BE2C (cell line): ENCODE measurements around the gene DISP2.

Experiments
- DNase-seq: peaks from one replicate; pipeline ENCODE4 v3.0.0-alpha.2; 2020
- H3K27me3 ChIP-seq: fragments of 250-450 bp; sonication (Bioruptor Pico); 2 replicates; pipeline ENCODE4 v1.5.1; 2020; ENCODE audit warnings: mild to moderate bottlenecking
- H3K36me3 ChIP-seq: fragments of 250-450 bp; sonication (Bioruptor Pico); 2 replicates; pipeline ENCODE4 v1.5.1; 2020; ENCODE audit warnings: mild to moderate bottlenecking
- H3K4me1 ChIP-seq: fragments of 250-450 bp; sonication (Bioruptor Pico); 2 replicates; pipeline ENCODE4 v1.5.1; 2020
- H3K4me3 ChIP-seq: 2 replicates; pipeline ENCODE4 v1.5.1; 2011; ENCODE audit warnings: low read depth, low read length
- H3K9me3 ChIP-seq: fragments of 250-450 bp; sonication (Bioruptor Pico); 2 replicates; pipeline ENCODE4 v1.5.1; 2020
- CTCF ChIP-seq: IDR thresholded peaks from 2 replicates; pipeline ENCODE4 v1.5.1; 2012; ENCODE audit warnings: mild to moderate bottlenecking, low read depth, low read length

Gene DISP2

GRCh38 chr15:40346579-40347558 is 11.2 kb upstream of the DISP2 start:
- DNase-seq, result no peak
- H3K36me3 ChIP-seq, result no peaks in the 10 kb centered on the region
- H3K4me3 ChIP-seq, result no peak overlapping the region
- H3K9me3 ChIP-seq, result no peaks in the 10 kb centered on the region
- H3K4me1 ChIP-seq, result peaks cover 3% of the 10 kb centered on the region
- TF ChIP-seq CTCF, result no peak
- no peaks in the 10 kb centered on the region for H3K27me3 ChIP-seq

GRCh38 chr15:40347559-40348473 is 10.2 kb upstream of the DISP2 start:
- peaks cover 3% of the 10 kb centered on the region for H3K4me1 ChIP-seq
- H3K9me3 ChIP-seq, result no peaks in the 10 kb centered on the region
- TF ChIP-seq CTCF, result no peak
- H3K27me3 ChIP-seq, result no peaks in the 10 kb centered on the region
- no peak for DNase-seq
- no peak overlapping the region for H3K4me3 ChIP-seq
- no peaks in the 10 kb centered on the region for H3K36me3 ChIP-seq

- no peak for TF ChIP-seq CTCF
- Histone ChIP-seq H3K27me3 (no peaks in the 10 kb centered on the region), H3K9me3 (no peaks in the 10 kb centered on the region), H3K36me3 (no peaks in the 10 kb centered on the region), H3K4me3 (no peak overlapping the region), H3K4me1 (peaks cover 3% of the 10 kb centered on the region)
- DNase-seq, result no peak
These were observed 9.5 kb upstream of the DISP2 start for GRCh38 chr15:40348474-40348870.

GRCh38 chr15:40349163-40349562 is 8.9 kb upstream of the DISP2 start:
- H3K4me1 ChIP-seq, result peaks cover 10% of the 10 kb centered on the region
- no peaks in the 10 kb centered on the region for H3K36me3 ChIP-seq
- no peaks in the 10 kb centered on the region for H3K27me3 ChIP-seq
- H3K4me3 ChIP-seq, result no peak overlapping the region
- no peaks in the 10 kb centered on the region for H3K9me3 ChIP-seq
- no peak for DNase-seq
- TF ChIP-seq CTCF, result no peak

GRCh38 chr15:40352281-40352901 is 5.6 kb upstream of the DISP2 start:
- H3K4me1 ChIP-seq, result peaks cover 14% of the 10 kb centered on the region
- TF ChIP-seq CTCF, result no peak
- H3K36me3 ChIP-seq, result no peaks in the 10 kb centered on the region
- H3K4me3 ChIP-seq, result no peak overlapping the region
- no peaks in the 10 kb centered on the region for H3K27me3 ChIP-seq
- DNase-seq, result no peak
- no peaks in the 10 kb centered on the region for H3K9me3 ChIP-seq
